DMS53 (cell line): ENCODE data around the gene ADIG.
A peak's percentile ranks its signal among the peaks of the same experiment; 100 is the strongest.
"Not testable (repeated sequence)": the region's sequence is repeated elsewhere in the genome, so short reads cannot be mapped to it uniquely, and the experiment has no call there.

Source experiments
- DNase-seq: peaks from one replicate; lab custom pipeline; 2025; lab: John Stamatoyannopoulos, UW

The ADIG gene

GRCh38 chr20:38573413-38573812, 7.6 kb upstream of the ADIG start:
- no peak for DNase-seq

GRCh38 chr20:38579219-38579910, 1.6 kb upstream of the ADIG start:
- DNase-seq = peak; percentile 8

GRCh38 chr20:38579921-38580320, 1.1 kb upstream of the ADIG start:
- no peak for DNase-seq

- no peak for DNase-seq
Measured at GRCh38 chr20:38581830-38582358, 897 bp downstream of the ADIG start.

GRCh38 chr20:38583306-38583705, 2.3 kb downstream of the ADIG start:
- no peak for DNase-seq

GRCh38 chr20:38584099-38584763, 3.2 kb downstream of the ADIG start:
- no peak for DNase-seq

GRCh38 chr20:38585404-38586180, 4.6 kb downstream of the ADIG start:
- no peak for DNase-seq

- DNase-seq = no peak
Measured at GRCh38 chr20:38586181-38586525, 5.2 kb downstream of the ADIG start.

GRCh38 chr20:38588303-38588702, 7.3 kb downstream of the ADIG start:
- DNase-seq = no peak

GRCh38 chr20:38589351-38589750, 8.4 kb downstream of the ADIG start:
- no peak for DNase-seq

- no peak for DNase-seq
Measured at GRCh38 chr20:38589967-38590675, 9.1 kb downstream of the ADIG start.

- no peak for DNase-seq
Measured at GRCh38 chr20:38590676-38591473, 9.9 kb downstream of the ADIG start.

- no peak for DNase-seq
Measured at GRCh38 chr20:38591474-38592410, 10.7 kb downstream of the ADIG start.

- DNase-seq = not testable (repeated sequence)
Measured at GRCh38 chr20:38592411-38592790, 11.4 kb downstream of the ADIG start.

GRCh38 chr20:38594281-38594680, 13.3 kb downstream of the ADIG start:
- DNase-seq = not testable (repeated sequence)

- not testable (repeated sequence) for DNase-seq
Measured at GRCh38 chr20:38595886-38596285, 14.9 kb downstream of the ADIG start.

- DNase-seq = peak; percentile 49
Measured at GRCh38 chr20:38599410-38599882, 18.4 kb downstream of the ADIG start.

- no peak for DNase-seq
Measured at GRCh38 chr20:38600057-38600456, 19.1 kb downstream of the ADIG start.

- DNase-seq = no peak
Measured at GRCh38 chr20:38601216-38602184, 20.5 kb downstream of the ADIG start, which contains the start of gene ARHGAP40. ARHGAP40 (plus strand) TSS chr20:38601809.
